Thoracic aorta (tissue), 2 donors: ENCODE data around the gene MREG. TPM values are rescaled to one million over a fixed set of nuclear protein-coding genes. Genes with fewer than 3 reads are reported as not detected.
A peak's percentile ranks its signal among the peaks of the same experiment; 100 is the strongest.

Experiments used
- ATAC-seq: fragments of 150-250 bp; one replicate; pipeline ENCODE4 v1.8.0; 2017; ENCODE audit warnings: low read depth; ENCODE audit not compliant: insufficient number of reproducible peaks, low FRiP score
- DNase-seq: peaks from one replicate; pipeline ENCODE4 v3.0.0-alpha.2; 2020; ENCODE audit warnings: low spot score
- H3K27ac ChIP-seq, 2 donors: fragments of 200-600 bp; sonication (generic); 1 replicate in 1 of 2; 2 replicates in 1 of 2; pipeline ENCODE4 v1.5.1; 2016; ENCODE audit warnings: mild to moderate bottlenecking in 2 of 2, moderate library complexity in 2 of 2
- H3K27me3 ChIP-seq: fragments of 200-600 bp; sonication (generic); replicated peaks from 2 replicates; pipeline ENCODE4 v1.6.0; 2016; ENCODE audit warnings: mild to moderate bottlenecking; ENCODE audit not compliant: insufficient read depth
- H3K36me3 ChIP-seq: fragments of 200-600 bp; sonication (generic); one replicate; pipeline ENCODE4 v1.5.1; 2016
- H3K4me1 ChIP-seq, 2 donors: fragments of 200-600 bp; sonication (generic); 1 replicate in 1 of 2; 2 replicates in 1 of 2; pipeline versions ENCODE4 v1.5.1 to v1.6.0; 2016; ENCODE audit warnings: low read depth in 2 of 2, mild to moderate bottlenecking in 1 of 2; ENCODE audit not compliant: control insufficient read depth in 1 of 2
- H3K4me3 ChIP-seq: fragments of 200-600 bp; sonication (generic); 2 replicates; pipeline ENCODE4 v1.5.1; 2016; ENCODE audit warnings: mild to moderate bottlenecking
- H3K9me3 ChIP-seq: fragments of 200-600 bp; sonication (generic); 2 replicates; pipeline ENCODE4 v1.5.1; 2016
- CTCF ChIP-seq: fragments of 200-600 bp; sonication (generic); IDR thresholded peaks from one replicate; pipeline ENCODE4 v1.5.1; 2019; ENCODE audit warnings: antibody characterized with exemption
- total RNA-seq, 2 donors: library from RNA; depleted of rRNA; stranded (reverse); fragments of >200 nt; gene quantifications; one replicate each; pipeline versions ENCODE4 v1.1.0 to v1.2.3, GENCODE V29; 2016

The MREG gene
- total RNA-seq, 2 donors from 2014 or later: 1.6 to 10.7 TPM

GRCh38 chr2:215912299-215912842 lies 101.0 kb downstream of the MREG start:
- no peaks in the 10 kb centered on the region for H3K4me1 ChIP-seq
- DNase-seq (no peak), ATAC-seq (no peak)
- H3K9me3 ChIP-seq: no peaks in the 10 kb centered on the region
- no peaks in the 10 kb centered on the region for H3K27me3 ChIP-seq
- no peak overlapping the region for H3K4me3 ChIP-seq
- H3K36me3 ChIP-seq: no peaks in the 10 kb centered on the region
- peak; percentile 18 for TF ChIP-seq CTCF
- H3K27ac ChIP-seq: no peak overlapping the region

- Histone ChIP-seq H3K4me1 (no peaks in the 10 kb centered on the region), H3K27me3 (no peaks in the 10 kb centered on the region), H3K36me3 (no peaks in the 10 kb centered on the region), H3K4me3 (no peak overlapping the region), H3K27ac (no peak overlapping the region), H3K9me3 (no peaks in the 10 kb centered on the region)
- ATAC-seq (no peak), DNase-seq (no peak)
- no peak for TF ChIP-seq CTCF
Measured at GRCh38 chr2:215911301-215912085, 101.9 kb downstream of the MREG start.

- no peak overlapping the region for H3K4me3 ChIP-seq
- H3K27ac ChIP-seq: no peak overlapping the region
- no peaks in the 10 kb centered on the region for H3K9me3 ChIP-seq
- H3K27me3 ChIP-seq: no peaks in the 10 kb centered on the region
- H3K36me3 ChIP-seq: no peaks in the 10 kb centered on the region
- DNase-seq (no peak), ATAC-seq (no peak)
- no peak for TF ChIP-seq CTCF
- peaks cover 0 to 5% of the 10 kb centered on the region in 2 donors for H3K4me1 ChIP-seq
Measured at GRCh38 chr2:215910180-215910579, 103.2 kb downstream of the MREG start.

- Histone ChIP-seq H3K9me3 (no peaks in the 10 kb centered on the region), H3K27me3 (no peaks in the 10 kb centered on the region), H3K36me3 (no peaks in the 10 kb centered on the region), H3K27ac (no peak overlapping the region), H3K4me3 (no peak overlapping the region), H3K4me1 (peaks cover 0 to 5% of the 10 kb centered on the region in 2 donors)
- DNase-seq (no peak), ATAC-seq (no peak)
- TF ChIP-seq CTCF: no peak
Measured at GRCh38 chr2:215907147-215907546, 106.2 kb downstream of the MREG start.

- Histone ChIP-seq H3K27me3 (no peaks in the 10 kb centered on the region), H3K4me3 (no peak overlapping the region), H3K4me1 (peaks cover 0 to 5% of the 10 kb centered on the region in 2 donors), H3K9me3 (no peaks in the 10 kb centered on the region), H3K27ac (no peak overlapping the region), H3K36me3 (no peaks in the 10 kb centered on the region)
- no peak for DNase-seq
- ATAC-seq: no peak
- no peak for TF ChIP-seq CTCF
Measured at GRCh38 chr2:215906458-215906857, 106.9 kb downstream of the MREG start.
